22Rv1 (cell line): Measurements from ENCODE around the gene ANO2.

Experiments used
- H3K27ac ChIP-seq: fragments of 450-650 bp; 2 replicates; pipeline ENCODE4 v1.5.1; 2017
- ZFX ChIP-seq: fragments of 450-650 bp; IDR thresholded peaks from 2 replicates; pipeline ENCODE4 v1.6.1; 2017; ENCODE audit warnings: antibody characterized with exemption, borderline replicate concordance
- TF ChIP-seq, protein P1 (sequence below): fragments of 450-650 bp; IDR thresholded peaks from 2 replicates; pipeline ENCODE4 v1.5.1; 2017; ENCODE audit warnings: mild to moderate bottlenecking

The ANO2 gene

DNA sequence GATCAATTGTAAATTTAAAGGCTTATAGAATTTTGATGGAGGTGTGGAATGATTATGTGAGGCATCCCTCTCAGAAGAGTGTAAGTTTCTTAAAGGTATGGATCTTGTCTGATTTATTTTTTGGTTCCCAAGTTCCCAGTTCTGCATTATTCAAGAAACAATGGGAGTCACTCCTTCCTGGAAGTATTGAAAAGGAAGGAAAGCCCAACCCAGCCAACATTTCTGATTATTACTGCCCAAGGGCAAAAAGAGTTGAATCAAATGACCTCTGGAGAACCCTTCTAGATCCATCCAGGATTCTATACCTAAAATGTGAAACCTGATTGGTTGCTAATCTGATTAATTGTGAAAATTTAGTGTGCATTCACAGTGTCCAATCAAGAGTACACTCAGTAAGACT is 166.2 kb downstream of the ANO2 start:
- no peak overlapping the region for H3K27ac ChIP-seq
- TF ChIP-seq, protein P1, sequence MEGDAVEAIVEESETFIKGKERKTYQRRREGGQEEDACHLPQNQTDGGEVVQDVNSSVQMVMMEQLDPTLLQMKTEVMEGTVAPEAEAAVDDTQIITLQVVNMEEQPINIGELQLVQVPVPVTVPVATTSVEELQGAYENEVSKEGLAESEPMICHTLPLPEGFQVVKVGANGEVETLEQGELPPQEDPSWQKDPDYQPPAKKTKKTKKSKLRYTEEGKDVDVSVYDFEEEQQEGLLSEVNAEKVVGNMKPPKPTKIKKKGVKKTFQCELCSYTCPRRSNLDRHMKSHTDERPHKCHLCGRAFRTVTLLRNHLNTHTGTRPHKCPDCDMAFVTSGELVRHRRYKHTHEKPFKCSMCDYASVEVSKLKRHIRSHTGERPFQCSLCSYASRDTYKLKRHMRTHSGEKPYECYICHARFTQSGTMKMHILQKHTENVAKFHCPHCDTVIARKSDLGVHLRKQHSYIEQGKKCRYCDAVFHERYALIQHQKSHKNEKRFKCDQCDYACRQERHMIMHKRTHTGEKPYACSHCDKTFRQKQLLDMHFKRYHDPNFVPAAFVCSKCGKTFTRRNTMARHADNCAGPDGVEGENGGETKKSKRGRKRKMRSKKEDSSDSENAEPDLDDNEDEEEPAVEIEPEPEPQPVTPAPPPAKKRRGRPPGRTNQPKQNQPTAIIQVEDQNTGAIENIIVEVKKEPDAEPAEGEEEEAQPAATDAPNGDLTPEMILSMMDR, result no peak
- no peak for TF ChIP-seq ZFX

DNA sequence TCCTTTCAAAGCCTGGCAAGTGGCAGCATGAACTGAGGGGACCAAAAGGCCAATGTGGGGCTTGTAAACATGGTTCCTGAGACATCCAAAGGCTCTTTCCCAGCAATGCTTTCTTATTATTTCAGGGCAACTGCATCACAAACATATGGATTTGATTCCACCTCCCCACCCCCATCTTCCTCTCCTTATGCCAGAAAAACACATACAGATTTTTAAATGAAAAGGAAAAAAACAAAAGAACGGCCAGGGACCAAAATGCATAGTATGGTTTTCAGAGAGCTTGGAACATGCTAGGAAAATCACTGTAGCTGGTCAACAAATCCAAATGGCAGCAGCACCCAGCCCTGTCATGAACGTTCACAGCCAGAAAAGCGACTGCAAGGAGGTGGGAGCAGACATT is 167.6 kb downstream of the ANO2 start:
- TF ChIP-seq, protein P1, result no peak
- no peak for TF ChIP-seq ZFX
- no peak overlapping the region for H3K27ac ChIP-seq

DNA sequence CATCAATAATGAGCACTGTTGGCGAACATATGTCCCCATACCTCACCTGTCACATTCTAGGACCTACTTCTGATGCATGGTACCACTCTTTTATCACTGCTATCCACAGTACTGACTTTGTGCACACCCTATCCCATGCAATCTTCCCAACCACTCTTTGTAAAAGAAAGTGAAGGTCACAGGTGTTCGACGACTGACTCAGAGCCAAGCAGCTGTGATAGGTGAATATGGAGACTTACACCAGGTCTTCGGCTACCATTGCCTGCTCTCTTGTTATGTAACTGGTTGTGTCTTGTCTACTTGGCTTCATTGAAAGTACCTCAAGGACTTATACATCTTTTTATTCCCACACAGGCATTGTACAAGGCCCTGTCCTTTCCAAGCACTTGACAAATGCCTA is 169.0 kb downstream of the ANO2 start:
- H3K27ac ChIP-seq, result no peak overlapping the region
- TF ChIP-seq, protein P1, result no peak
- TF ChIP-seq ZFX, result no peak

DNA sequence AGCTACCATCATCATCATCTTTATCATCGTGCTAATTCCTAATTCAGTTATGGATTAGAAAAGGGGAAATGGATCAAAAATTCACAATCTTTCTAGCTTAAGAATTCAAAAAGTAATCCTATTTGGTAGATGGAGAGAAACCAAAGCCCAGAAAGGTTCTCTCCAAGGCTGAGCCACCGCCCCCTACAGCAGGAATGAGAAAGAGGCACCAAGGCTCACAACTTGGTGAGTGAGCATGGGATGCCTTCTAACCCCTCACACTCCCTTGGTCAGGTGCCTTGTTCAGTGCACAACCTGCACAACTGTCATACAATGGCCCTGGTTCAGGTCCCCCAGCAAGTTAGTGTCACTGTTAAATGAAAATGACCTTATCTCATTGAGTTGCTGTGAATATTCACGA is 171.5 kb downstream of the ANO2 start:
- H3K27ac ChIP-seq, result no peak overlapping the region
- TF ChIP-seq, protein P1, result no peak
- TF ChIP-seq ZFX, result no peak

DNA sequence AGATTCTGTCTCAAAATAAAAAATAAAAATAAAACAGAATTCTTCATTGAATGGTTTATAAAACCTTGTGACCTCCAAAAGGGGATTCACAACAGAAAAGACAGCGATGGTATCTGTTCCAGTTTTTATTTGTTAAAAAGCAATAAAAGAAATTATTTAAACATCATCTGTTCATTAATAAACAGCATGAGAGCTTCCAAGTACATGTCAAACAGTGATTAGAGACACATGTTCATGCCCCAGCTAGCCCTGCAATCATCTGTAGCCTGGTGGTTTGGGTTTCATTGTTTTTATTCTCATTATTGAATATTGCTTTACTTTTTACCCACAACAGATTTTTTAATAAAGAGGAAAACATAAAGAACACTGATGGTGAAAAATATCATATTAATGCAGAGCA is 173.3 kb downstream of the ANO2 start:
- H3K27ac ChIP-seq, result no peak overlapping the region
- TF ChIP-seq, protein P1, result no peak
- TF ChIP-seq ZFX, result no peak

DNA sequence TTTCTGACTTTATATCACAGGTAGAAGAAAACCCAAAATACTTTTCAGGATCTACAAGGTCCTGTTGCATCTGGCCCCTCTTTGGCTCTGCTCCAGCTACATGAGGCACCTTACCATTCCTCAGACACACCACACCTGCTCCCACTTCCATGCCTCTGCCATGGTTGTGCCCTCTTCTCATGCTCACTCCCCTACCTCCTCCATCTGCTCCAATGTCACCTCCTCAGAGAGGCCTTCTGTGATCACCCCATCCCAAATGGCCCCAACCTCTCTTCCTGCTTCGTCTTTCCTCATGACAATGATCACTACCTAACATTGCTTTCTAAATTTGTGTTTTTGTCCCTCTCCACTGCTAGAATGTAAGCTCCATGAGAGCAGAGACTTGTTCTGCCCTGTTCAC is 174.3 kb downstream of the ANO2 start:
- no peak overlapping the region for H3K27ac ChIP-seq
- TF ChIP-seq, protein P1, result no peak
- no peak for TF ChIP-seq ZFX

DNA sequence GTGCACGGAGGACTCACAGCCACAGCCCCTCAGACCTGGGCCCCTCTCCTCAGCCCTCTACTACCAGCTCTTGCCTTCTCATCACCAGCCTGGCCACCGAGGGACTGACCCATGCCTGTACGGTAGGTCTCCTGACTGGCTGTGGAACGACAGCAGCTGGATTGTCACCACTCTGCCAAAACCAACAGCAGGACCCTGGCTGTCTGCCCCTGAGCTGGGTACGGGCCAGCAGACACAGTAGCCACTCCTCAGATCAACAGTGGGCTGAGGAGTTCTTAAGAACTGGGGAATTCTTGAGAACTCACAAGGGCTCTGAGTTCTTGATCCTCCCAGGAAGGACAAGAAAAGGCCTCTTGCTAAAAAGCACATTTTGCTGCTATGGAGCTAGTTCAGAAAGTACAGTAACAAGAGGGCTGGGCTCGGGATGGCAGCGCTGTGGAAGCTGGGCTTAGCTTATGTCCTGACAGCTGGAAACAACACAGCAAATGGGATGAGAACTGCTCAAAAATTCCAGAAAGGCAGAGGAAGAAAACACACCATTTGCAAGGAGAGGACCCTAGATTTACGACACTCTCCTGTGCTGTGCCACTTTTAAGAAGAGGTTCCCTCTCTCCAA is 176.4 kb downstream of the ANO2 start:
- no peak overlapping the region for H3K27ac ChIP-seq

More for the DNA sequence above, 176.4 kb downstream of the ANO2 start:
- no peak for TF ChIP-seq ZFX
- TF ChIP-seq, protein P1, result no peak
